Fibroblast of mammary gland (primary cell): ENCODE results near the gene ELK4.
A peak's percentile ranks its signal among the peaks of the same experiment; 100 is the strongest.

ENCODE experiments used
- DNase-seq: peaks from one replicate; pipeline ENCODE4 v3.0.0-alpha.2; 2010; ENCODE audit warnings: low read depth
- H3K4me3 ChIP-seq: 2 replicates; pipeline ENCODE4 v1.5.1; 2011; ENCODE audit warnings: low read depth, mild to moderate bottlenecking, low read length, moderate library complexity; ENCODE audit not compliant: control insufficient read depth
- CTCF ChIP-seq: conservative IDR thresholded peaks from 2 replicates; pipeline ENCODE4 v1.5.1; 2011; ENCODE audit warnings: low read depth, low read length, inconsistent platforms; ENCODE audit not compliant: control insufficient read depth, insufficient read depth

The ELK4 gene

DNA sequence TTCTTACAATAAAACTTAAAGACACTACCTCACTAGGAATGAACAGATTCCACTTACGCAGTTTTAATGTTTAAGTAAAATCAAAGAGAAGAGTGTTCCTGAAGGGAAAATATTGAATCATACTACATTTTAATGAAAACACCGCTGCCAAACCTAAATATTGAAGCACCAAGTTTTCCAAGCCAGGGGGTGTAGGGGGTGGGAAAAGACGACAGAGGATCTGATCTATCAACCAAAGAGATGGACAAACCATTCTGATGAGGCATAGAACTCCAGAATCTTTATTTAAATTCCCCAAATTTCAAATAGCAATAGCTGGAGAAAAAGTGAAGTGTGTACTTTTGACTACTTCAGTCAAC lies 1.2 kb downstream of the ELK4 start:
- DNase-seq = no peak
- no peak for TF ChIP-seq CTCF
- peak overlapping the region; percentile 86 for H3K4me3 ChIP-seq

DNA sequence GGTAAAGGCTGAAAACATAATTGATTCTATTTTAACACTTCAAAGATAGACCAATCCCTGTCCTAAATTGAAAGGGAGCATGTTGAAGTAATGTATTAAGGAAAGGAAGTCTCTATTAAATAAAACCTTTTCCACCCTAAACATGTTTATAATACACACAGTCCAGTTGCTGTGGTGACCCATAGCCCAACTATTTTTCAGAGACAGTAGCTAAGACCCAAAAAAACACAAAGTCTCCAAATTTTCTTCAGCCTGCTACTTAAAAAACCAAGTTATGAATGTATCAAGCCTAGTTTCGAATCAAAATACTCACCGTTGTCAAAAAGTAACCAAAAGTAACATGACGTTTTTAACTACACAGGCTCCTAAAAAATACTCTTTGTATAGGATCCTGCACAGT lies 1.6 kb downstream of the ELK4 start:
- DNase-seq = peak; percentile 37
- H3K4me3 ChIP-seq = peak overlapping the region; percentile 86

DNA sequence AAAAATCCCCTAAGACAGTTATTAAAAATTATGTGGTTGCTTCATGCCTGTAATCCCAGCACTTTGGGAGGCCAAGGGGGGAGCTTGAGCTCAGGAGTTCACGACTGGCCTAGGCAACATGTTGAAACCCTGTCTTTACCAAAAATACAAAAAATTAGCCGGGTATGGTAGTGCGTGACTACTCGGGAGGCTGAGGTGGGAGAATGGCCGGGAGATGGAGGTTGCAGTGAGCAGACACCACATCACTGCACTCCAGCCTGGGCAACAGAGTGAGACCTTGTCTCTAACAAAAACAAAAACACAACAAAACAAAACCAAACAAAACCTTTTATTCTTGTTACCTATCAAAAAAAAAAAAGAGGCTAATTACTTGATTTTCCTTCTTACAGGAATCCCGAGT lies 2.1 kb downstream of the ELK4 start:
- H3K4me3 ChIP-seq = no peak overlapping the region
- TF ChIP-seq CTCF = no peak
- DNase-seq = no peak

More for the DNA sequence above, 1.6 kb downstream of the ELK4 start:
- TF ChIP-seq CTCF = no peak

- H3K4me3 ChIP-seq = no peak overlapping the region
Measured at GRCh38 chr1:205627956-205628355, 3.9 kb downstream of the ELK4 start.

DNA sequence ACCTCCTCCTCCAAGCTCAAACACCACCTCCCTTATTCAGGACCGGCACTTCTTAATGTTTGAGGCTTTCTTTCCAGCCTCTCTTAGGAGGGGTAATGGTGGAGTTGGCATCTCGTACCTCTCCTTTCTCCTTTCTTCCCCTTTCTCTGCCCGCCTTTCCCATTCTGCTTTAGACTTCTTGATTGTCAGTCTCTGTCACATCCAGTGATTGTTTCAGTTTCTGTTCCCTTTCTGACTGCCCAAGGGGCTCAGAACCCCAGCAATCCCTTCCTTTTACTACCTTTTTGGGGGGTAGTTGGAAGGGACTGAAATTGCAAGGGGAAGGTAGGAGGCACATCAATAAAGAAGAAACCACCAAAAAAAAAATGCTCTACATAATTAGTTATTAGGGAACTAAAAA lies 5.6 kb downstream of the ELK4 start:
- no peak overlapping the region for H3K4me3 ChIP-seq
- no peak for DNase-seq
- no peak for TF ChIP-seq CTCF

More at GRCh38 chr1:205627956-205628355, 3.9 kb downstream of the ELK4 start:
- TF ChIP-seq CTCF = no peak
- no peak for DNase-seq

DNA sequence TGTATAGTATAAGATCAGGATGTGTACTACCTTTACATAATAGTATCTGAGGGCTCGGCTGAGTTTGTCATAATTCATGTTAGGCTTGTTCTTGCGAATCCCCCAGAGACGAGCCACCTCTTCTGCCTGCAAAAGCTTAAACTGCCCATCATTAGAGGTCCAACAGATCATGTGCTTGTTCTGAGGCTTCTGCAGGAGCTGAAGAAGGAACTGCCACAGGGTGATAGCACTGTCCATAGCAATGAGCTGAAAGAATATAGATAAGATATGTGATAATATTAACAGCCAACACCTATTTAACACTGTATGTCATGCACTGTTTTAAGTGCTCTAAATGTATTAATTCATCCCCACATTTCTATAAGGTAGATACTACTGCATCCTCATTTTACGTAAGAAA lies 8.2 kb downstream of the ELK4 start:
- H3K4me3 ChIP-seq = no peak overlapping the region
- TF ChIP-seq CTCF = no peak
- DNase-seq = no peak

GRCh38 chr1:205620269-205620668 lies 11.5 kb downstream of the ELK4 start:
- no peak overlapping the region for H3K4me3 ChIP-seq
- DNase-seq = no peak
- TF ChIP-seq CTCF = no peak
